K562 (cell line): ENCODE results near the gene USH2A. TPM values are rescaled to one million over a fixed set of nuclear protein-coding genes. Genes with fewer than 3 reads are reported as not detected.

ENCODE experiments used
- GTF3C2 ChIP-seq: IDR thresholded peaks from 3 replicates; pipeline ENCODE4 v1.6.1; 2011; ENCODE audit warnings: borderline replicate concordance, mild to moderate bottlenecking, moderate library complexity; ENCODE audit not compliant: insufficient read length; ENCODE audit errors: extremely low read depth
- IRF9 ChIP-seq: fragments of 450-650 bp; IDR thresholded peaks from 2 replicates; pipeline ENCODE4 v1.6.1; 2016; ENCODE audit warnings: missing biosample characterization, missing genetic modification characterization
- JUND ChIP-seq, 2 experiments: IDR thresholded peaks; 2 replicates in 1 of 2; 3 replicates in 1 of 2; pipeline ENCODE4 v1.6.1; 2011; ENCODE audit warnings: borderline replicate concordance in 2 of 2, low read depth in 2 of 2, low read length in 2 of 2, improper control_type of control experiment in 1 of 2, missing biosample characterization in 1 of 2, missing genetic modification characterization in 1 of 2, missing genetic modification reagents in 1 of 2
- MAFG ChIP-seq: fragments of 450-650 bp; conservative IDR thresholded peaks from 2 replicates; pipeline ENCODE4 v1.6.1; 2016; ENCODE audit warnings: missing genetic modification characterization, missing compliant biosample characterization
- MXI1 ChIP-seq: IDR thresholded peaks from 2 replicates; pipeline ENCODE4 v1.6.1; 2011; ENCODE audit warnings: low read depth, mild to moderate bottlenecking, improper control_type of control experiment, low read length
- SFPQ ChIP-seq: fragments of 200-400 bp; formaldehyde crosslinking; IDR thresholded peaks from 2 replicates; pipeline ENCODE4 v1.6.1; 2017; ENCODE audit warnings: mild to moderate bottlenecking, low read depth, low read length, moderate library complexity
- U2AF2 ChIP-seq: fragments of 200-400 bp; formaldehyde crosslinking; optimal IDR thresholded peaks from 2 replicates; pipeline ENCODE3; 2017; ENCODE audit warnings: low read depth, mild to moderate bottlenecking, low read length
- ZBTB33 ChIP-seq: sonication (generic); formaldehyde crosslinking; IDR thresholded peaks from 2 replicates; pipeline ENCODE4 v1.8.1; 2023; ENCODE audit warnings: mild to moderate bottlenecking, missing genetic modification reagents
- ZKSCAN3 ChIP-seq: fragments of 250-450 bp; sonication (Bioruptor Pico); IDR thresholded peaks from 2 replicates; pipeline ENCODE4 v1.4.0; 2020
- polyA plus RNA-seq, 8 experiments: library from polyadenylated mRNA; depleted of rRNA in 4 of 8; stranded (reverse) in 5 of 8; unstranded in 3 of 8; fragments of >200 nt; fragmentation: Nextera tagmentation in 2 of 8; fragmentation: Illumina TruSeq in 1 of 8; extraction: Ambion mirVana in 2 of 8; extraction: Trizol in 1 of 8; gene quantifications; 2 replicates each; pipeline versions ENCODE4 v1.2.1 to v1.2.3, GENCODE V29; 2011 to 2014; ENCODE audit warnings: inconsistent platforms in 1 of 8, missing spikeins in 1 of 8
- total RNA-seq, 7 experiments: library from RNA; depleted of rRNA in 6 of 7; stranded (reverse); fragments of >200 nt in 6 of 7; fragmentation: Illumina TruSeq in 2 of 7; extraction: Trizol in 2 of 7; gene quantifications; 2 replicates each; pipeline versions ENCODE4 v1.2.1 to v1.2.3, GENCODE V29; 2011 to 2021; ENCODE audit warnings: low replicate concordance in 1 of 7

The USH2A gene
- total and polyA plus RNA-seq, 9 of the 15 experiments (the other 6 are each of a cell fraction or from before 2014, with no cell fraction given): under 0.01 TPM; not detected in 7

GRCh38 chr1:216207154-216207553 lies 216.1 kb downstream of the USH2A start (continued):
- TF ChIP-seq IRF9 (tag) (no peak), SFPQ (no peak), U2AF2 (no peak), GTF3C2 (no peak), JUND (IDR thresholded peaks at IDR 0.05; ENCODE audit: borderline replicate concordance, low read depth, low read length) (no peak), JUND (tag; IDR thresholded peaks at IDR 0.05; ENCODE audit: borderline replicate concordance, low read depth, low read length) (no peak), MXI1 (no peak), ZKSCAN3 (no peak), MAFG (tag) (no peak), ZBTB33 (CRISPR knock-in tag) (no peak)
